ENCODE data around the gene CIT.

Gene CIT, protein sequence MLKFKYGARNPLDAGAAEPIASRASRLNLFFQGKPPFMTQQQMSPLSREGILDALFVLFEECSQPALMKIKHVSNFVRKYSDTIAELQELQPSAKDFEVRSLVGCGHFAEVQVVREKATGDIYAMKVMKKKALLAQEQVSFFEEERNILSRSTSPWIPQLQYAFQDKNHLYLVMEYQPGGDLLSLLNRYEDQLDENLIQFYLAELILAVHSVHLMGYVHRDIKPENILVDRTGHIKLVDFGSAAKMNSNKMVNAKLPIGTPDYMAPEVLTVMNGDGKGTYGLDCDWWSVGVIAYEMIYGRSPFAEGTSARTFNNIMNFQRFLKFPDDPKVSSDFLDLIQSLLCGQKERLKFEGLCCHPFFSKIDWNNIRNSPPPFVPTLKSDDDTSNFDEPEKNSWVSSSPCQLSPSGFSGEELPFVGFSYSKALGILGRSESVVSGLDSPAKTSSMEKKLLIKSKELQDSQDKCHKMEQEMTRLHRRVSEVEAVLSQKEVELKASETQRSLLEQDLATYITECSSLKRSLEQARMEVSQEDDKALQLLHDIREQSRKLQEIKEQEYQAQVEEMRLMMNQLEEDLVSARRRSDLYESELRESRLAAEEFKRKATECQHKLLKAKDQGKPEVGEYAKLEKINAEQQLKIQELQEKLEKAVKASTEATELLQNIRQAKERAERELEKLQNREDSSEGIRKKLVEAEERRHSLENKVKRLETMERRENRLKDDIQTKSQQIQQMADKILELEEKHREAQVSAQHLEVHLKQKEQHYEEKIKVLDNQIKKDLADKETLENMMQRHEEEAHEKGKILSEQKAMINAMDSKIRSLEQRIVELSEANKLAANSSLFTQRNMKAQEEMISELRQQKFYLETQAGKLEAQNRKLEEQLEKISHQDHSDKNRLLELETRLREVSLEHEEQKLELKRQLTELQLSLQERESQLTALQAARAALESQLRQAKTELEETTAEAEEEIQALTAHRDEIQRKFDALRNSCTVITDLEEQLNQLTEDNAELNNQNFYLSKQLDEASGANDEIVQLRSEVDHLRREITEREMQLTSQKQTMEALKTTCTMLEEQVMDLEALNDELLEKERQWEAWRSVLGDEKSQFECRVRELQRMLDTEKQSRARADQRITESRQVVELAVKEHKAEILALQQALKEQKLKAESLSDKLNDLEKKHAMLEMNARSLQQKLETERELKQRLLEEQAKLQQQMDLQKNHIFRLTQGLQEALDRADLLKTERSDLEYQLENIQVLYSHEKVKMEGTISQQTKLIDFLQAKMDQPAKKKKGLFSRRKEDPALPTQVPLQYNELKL (N-terminal part only)

DNA sequence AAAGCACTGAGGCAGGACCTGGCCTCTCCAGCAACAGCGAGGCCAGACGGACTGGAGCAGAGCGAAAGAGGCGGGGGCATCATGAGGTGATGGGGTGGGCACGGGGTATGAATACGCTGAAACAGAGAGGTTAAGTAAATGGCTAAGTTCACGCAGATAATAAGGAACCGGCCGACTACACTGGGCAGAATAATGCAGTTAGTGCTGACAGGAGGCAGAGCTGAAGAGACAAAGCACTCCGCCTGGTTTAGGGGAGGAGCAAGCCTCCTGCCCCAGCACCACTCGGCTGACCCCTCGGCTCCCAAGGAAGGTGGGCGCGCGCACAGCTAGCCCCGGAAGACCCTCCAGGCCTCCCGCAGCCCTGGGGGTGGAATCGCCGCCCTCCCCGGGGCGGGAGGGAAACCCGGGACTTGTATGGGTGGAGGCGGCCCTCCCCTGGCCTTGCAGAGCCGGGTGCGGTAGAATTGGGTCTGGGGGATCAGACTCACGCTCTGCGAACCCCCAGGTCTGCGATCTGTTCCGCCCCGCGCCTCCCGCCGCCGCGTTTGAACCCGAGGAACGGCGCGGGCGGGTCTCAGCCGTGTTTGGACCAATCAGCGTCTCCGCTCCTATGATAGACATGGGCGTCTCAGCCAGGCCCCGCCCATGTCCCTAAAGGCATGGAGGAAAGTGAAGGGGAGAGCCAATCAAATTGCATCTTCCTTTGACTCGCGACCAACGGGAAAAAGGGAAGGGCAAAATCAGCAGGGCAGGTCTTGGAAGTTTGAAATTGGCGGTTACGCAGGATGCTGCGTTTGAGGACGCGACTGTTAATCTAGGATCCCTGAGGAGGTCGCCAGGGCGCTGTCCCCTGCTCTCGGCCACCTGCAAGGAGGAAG lies at the start of gene CIT:
Gene CIT, minus strand, starts transcription at position 560 of the 878 bp plus-strand sequence. CDS start 1,152 bp downstream, outside the sequence.
- DNase-seq (ENCODE audit: low read depth): peak; percentile 94
- TF ChIP-seq, protein P1, sequence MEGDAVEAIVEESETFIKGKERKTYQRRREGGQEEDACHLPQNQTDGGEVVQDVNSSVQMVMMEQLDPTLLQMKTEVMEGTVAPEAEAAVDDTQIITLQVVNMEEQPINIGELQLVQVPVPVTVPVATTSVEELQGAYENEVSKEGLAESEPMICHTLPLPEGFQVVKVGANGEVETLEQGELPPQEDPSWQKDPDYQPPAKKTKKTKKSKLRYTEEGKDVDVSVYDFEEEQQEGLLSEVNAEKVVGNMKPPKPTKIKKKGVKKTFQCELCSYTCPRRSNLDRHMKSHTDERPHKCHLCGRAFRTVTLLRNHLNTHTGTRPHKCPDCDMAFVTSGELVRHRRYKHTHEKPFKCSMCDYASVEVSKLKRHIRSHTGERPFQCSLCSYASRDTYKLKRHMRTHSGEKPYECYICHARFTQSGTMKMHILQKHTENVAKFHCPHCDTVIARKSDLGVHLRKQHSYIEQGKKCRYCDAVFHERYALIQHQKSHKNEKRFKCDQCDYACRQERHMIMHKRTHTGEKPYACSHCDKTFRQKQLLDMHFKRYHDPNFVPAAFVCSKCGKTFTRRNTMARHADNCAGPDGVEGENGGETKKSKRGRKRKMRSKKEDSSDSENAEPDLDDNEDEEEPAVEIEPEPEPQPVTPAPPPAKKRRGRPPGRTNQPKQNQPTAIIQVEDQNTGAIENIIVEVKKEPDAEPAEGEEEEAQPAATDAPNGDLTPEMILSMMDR (IDR thresholded peaks at IDR 0.05; ENCODE audit: insufficient read depth, low read depth, low read length, missing control alignments): no peak
- peak within 1 kb of the TSS; percentile 93 for H3K4me3 ChIP-seq (ENCODE audit: low read depth, low read length)

DNA sequence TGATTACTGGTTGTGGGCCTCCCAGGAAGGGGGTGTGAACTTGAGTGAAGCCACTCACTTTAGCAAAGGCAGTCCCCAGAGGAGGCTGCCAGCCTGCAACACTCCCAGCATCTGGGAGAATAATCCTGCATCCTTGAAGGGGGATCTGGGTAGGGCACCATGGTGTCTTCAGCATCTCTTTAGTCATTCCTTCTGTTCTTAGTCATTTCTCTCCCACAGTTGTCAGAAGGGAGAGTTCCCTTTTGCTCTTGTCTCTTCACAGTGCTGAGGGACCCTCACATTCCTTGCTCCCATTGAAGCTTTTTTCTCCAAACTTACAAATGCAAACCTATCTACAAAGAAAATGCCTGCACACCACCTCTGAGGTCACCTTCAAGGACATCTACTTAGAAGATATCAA lies 48.1 kb upstream of the CIT start:
- H3K4me3 ChIP-seq (ENCODE audit: low read depth, low read length): no peak overlapping the region
- TF ChIP-seq, protein P1 (IDR thresholded peaks at IDR 0.05; ENCODE audit: insufficient read depth, low read depth, low read length, missing control alignments): no peak
- DNase-seq (ENCODE audit: low read depth): no peak

DNA sequence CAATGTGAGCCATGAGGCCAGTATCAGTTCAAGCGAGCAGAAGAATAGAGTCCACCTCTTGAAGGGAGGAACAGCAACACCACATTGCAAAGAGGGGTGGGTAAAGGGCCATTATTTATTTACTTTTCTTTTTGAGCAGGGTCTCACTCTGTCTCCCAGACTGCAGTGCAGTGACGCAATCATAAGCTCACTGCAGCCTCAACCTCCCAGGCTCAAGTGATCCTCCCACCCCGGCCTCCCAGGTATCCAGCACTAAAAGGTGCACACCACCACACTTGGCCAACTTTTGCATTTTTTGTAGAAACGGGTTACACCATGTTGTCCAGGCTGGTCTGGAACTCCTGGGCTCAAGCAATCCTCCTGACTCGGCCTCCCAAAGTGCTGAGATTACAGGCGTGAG lies 42.9 kb upstream of the CIT start:
- no peak for DNase-seq (ENCODE audit: low read depth)
- TF ChIP-seq, protein P1 (IDR thresholded peaks at IDR 0.05; ENCODE audit: insufficient read depth, low read depth, low read length, missing control alignments): no peak
- H3K4me3 ChIP-seq (ENCODE audit: low read depth, low read length): no peak overlapping the region

DNA sequence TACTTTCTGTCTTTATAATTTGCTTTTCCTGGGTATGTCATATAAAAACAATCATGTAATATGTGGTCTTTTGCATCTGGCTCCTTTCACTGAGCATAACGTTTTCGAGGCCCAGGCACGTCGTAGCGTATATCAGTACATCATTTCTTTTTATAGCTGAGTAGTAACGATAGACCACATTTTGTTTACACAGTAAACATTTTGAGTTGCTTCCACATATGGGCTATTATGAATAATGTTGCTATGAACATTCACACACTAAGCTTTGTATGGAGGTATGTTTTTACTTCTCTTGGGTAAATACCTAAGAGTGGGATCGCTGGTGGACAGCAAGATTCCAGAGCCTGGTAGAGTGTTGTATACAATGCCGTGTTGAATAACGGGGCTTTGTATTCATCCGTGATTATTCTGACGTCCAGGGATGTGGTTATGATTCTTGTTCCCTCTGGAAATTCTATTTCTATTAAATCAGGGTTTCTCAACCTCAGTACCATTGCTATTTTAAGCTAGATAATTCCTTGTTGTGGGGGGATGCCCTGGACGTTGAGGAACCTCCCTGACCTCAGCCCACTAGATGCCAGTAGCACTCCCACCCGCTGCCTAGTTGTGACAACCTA lies 38.9 kb upstream of the CIT start:
- TF ChIP-seq, protein P1 (IDR thresholded peaks at IDR 0.05; ENCODE audit: insufficient read depth, low read depth, low read length, missing control alignments): no peak
- H3K4me3 ChIP-seq (ENCODE audit: low read depth, low read length): no peak overlapping the region
- DNase-seq (ENCODE audit: low read depth): no peak

DNA sequence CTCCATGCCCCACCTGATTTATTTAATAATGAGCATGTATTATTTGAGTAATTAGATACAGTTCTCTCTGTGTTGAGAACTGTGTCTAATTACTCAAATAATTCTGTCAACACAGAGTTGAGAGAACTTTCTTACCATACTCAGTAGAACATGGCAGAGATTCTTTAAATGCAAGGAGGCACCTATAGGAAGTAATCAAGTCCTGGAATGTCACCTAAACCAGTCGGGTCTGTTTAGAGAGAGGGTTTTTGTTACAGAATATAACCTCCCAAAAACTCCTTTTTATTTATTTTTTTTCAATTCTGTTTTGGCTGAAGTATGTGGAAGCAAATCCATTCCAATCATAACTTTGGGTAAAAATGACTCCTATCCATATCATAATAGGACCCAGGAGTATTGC lies 37.5 kb upstream of the CIT start:
- TF ChIP-seq, protein P1 (IDR thresholded peaks at IDR 0.05; ENCODE audit: insufficient read depth, low read depth, low read length, missing control alignments): no peak
- DNase-seq (ENCODE audit: low read depth): no peak
- H3K4me3 ChIP-seq (ENCODE audit: low read depth, low read length): no peak overlapping the region

All from GM12865 (cell line).